HepG2 (cell line): ENCODE measurements around the gene SLC6A8. TPM values are rescaled to one million over a fixed set of nuclear protein-coding genes. Genes with fewer than 3 reads are reported as not detected.

Source experiments
- ATAD3A ChIP-seq: sonication (generic); formaldehyde crosslinking; IDR thresholded peaks from 2 replicates; pipeline ENCODE4 v1.4.0; 2020; ENCODE audit warnings: missing genetic modification reagents
- ATF1 ChIP-seq: IDR thresholded peaks from 2 replicates; pipeline ENCODE4 v1.6.1; 2016; ENCODE audit warnings: mild to moderate bottlenecking, control low read depth
- ATRX ChIP-seq: sonication (generic); formaldehyde crosslinking; IDR thresholded peaks from 2 replicates; pipeline ENCODE4 v1.4.0; 2020; ENCODE audit warnings: missing genetic modification reagents, borderline replicate concordance
- CREB1 ChIP-seq, 2 experiments: fragments of 450-650 bp in 1 of 2; IDR thresholded peaks; 2 replicates each; pipeline ENCODE4 v1.6.1; 2016 to 2017; ENCODE audit warnings: control low read depth in 1 of 2, mild to moderate bottlenecking in 1 of 2, missing compliant biosample characterization in 1 of 2, missing genetic modification characterization in 1 of 2
- FOXO1 ChIP-seq: sonication (generic); formaldehyde crosslinking; IDR thresholded peaks from 2 replicates; pipeline ENCODE4 v1.4.0; 2020; ENCODE audit warnings: missing genetic modification reagents
- ISX ChIP-seq: sonication (generic); formaldehyde crosslinking; conservative IDR thresholded peaks from 2 replicates; pipeline ENCODE4 v1.5.0; 2020; ENCODE audit warnings: missing genetic modification reagents
- JUND ChIP-seq: sonication (generic); formaldehyde crosslinking; IDR thresholded peaks from 2 replicates; pipeline ENCODE4 v1.8.0; 2022; ENCODE audit warnings: mild to moderate bottlenecking, missing genetic modification reagents
- MEF2D ChIP-seq: sonication (generic); formaldehyde crosslinking; IDR thresholded peaks from 2 replicates; pipeline ENCODE4 v1.5.1; 2020; ENCODE audit warnings: mild to moderate bottlenecking, missing genetic modification reagents
- NAIF1 ChIP-seq: sonication (generic); formaldehyde crosslinking; IDR thresholded peaks from 2 replicates; pipeline ENCODE4 v1.5.0; 2020; ENCODE audit warnings: mild to moderate bottlenecking, missing genetic modification reagents, borderline replicate concordance
- POLR2A ChIP-seq, 2 experiments: IDR thresholded peaks; 2 replicates each; pipeline ENCODE4 v1.6.1; 2011; ENCODE audit warnings: low read depth in 2 of 2, low read length in 2 of 2, mild to moderate bottlenecking in 1 of 2, moderate library complexity in 1 of 2; ENCODE audit not compliant: insufficient read depth in 1 of 2
- ZNF136 ChIP-seq: sonication (generic); formaldehyde crosslinking; IDR thresholded peaks from 2 replicates; pipeline ENCODE4 v1.8.1; 2022; ENCODE audit warnings: low read depth, mild to moderate bottlenecking, moderate library complexity, missing genetic modification reagents
- ZNF20 ChIP-seq: sonication (generic); formaldehyde crosslinking; IDR thresholded peaks from 2 replicates; pipeline ENCODE4 v1.4.0; 2020; ENCODE audit warnings: mild to moderate bottlenecking, moderate library complexity, missing genetic modification reagents
- ZNF205 ChIP-seq: IDR thresholded peaks from 2 replicates; pipeline ENCODE4 v1.6.1; 2018; ENCODE audit warnings: missing biosample characterization, missing genetic modification reagents
- ZNF501 ChIP-seq: sonication (generic); formaldehyde crosslinking; IDR thresholded peaks from 2 replicates; pipeline ENCODE4 v1.5.1; 2020; ENCODE audit warnings: mild to moderate bottlenecking, moderate library complexity, missing genetic modification reagents
- ZNF549 ChIP-seq: sonication (generic); formaldehyde crosslinking; IDR thresholded peaks from 2 replicates; pipeline ENCODE4 v1.5.0; 2020; ENCODE audit warnings: missing genetic modification reagents
- ZNF720 ChIP-seq: sonication (generic); formaldehyde crosslinking; IDR thresholded peaks from 2 replicates; pipeline ENCODE4 v1.4.0; 2020; ENCODE audit warnings: missing genetic modification reagents
- polyA plus RNA-seq, 8 experiments: library from polyadenylated mRNA; depleted of rRNA in 3 of 8; stranded (reverse) in 7 of 8; unstranded in 1 of 8; fragments of >200 nt; fragmentation: Illumina TruSeq in 4 of 8; extraction: Trizol in 4 of 8; gene quantifications; 2 replicates each; pipeline versions ENCODE4 v1.2.1 to v1.2.3, GENCODE V29; 2011 to 2016; ENCODE audit warnings: low read depth in 4 of 8, missing spikeins in 1 of 8, mixed read lengths in 1 of 8; ENCODE audit not compliant: insufficient read depth in 1 of 8
- total RNA-seq, 5 experiments: library from RNA; depleted of rRNA; stranded (reverse); fragments of >200 nt; fragmentation: Illumina TruSeq; extraction: Trizol; gene quantifications; 2 replicates each; pipeline ENCODE4 v1.2.3, GENCODE V29; 2016; ENCODE audit warnings: low read depth in 1 of 5
- TF ChIP-seq, protein P1 (sequence below): sonication (generic); formaldehyde crosslinking; IDR thresholded peaks from 2 replicates; pipeline ENCODE4 v1.5.0; 2020; ENCODE audit warnings: mild to moderate bottlenecking, missing genetic modification reagents
- TF ChIP-seq, protein P2 (sequence below): sonication (generic); formaldehyde crosslinking; IDR thresholded peaks from 2 replicates; pipeline ENCODE4 v1.5.1; 2020; ENCODE audit warnings: missing genetic modification reagents, mild to moderate bottlenecking, borderline replicate concordance
- TF ChIP-seq, protein P3 (sequence below): IDR thresholded peaks from 2 replicates; pipeline ENCODE4 v1.6.1; 2016
- TF ChIP-seq, protein P4 (sequence below): IDR thresholded peaks from 2 replicates; pipeline ENCODE4 v1.6.1; 2012; ENCODE audit warnings: low read depth, low read length, improper control_type of control experiment
- TF ChIP-seq, protein P5 (sequence below): sonication (generic); formaldehyde crosslinking; IDR thresholded peaks from 2 replicates; pipeline ENCODE4 v1.5.1; 2020; ENCODE audit warnings: missing genetic modification reagents, mild to moderate bottlenecking, borderline replicate concordance

The SLC6A8 gene
- total and polyA plus RNA-seq, 2 of the 13 experiments (the other 11 are each of a cell fraction or from before 2014, with no cell fraction given), result 13.9 to 176 TPM

DNA sequence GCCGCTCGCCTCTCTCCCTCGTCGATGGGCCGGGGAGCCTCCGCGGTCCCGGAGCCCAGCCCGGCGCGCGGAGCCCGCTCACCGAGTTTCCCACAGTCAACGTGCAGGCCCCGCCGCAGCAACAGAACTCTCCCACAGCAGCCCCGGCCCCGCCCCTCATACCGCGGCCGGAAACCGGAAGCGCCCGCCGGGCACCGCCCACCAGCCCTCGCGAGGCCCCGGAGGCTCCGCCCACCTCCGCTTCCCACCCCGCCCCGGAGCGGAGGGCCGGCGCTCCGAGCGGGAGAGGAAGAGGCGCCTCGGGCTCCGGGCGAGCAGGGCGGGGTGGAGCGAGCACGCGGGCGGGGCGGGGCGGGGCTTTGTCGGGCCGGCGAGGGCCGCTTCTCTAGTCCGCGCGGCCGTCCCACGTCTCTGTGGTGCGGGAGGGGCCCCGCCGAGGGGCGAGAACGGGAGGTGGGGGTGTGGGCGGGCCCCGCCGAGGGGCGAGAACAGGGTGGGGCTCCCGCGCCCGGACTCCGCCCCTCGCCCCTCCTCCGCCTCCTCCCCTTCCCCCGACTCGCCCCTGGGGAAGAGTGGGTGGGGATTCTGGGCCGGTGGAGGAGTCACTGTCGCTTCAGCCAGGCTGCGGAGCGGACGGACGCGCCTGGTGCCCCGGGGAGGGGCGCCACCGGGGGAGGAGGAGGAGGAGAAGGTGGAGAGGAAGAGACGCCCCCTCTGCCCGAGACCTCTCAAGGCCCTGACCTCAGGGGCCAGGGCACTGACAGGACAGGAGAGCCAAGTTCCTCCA lies 36.7 kb downstream of the SLC6A8 start, which contains the start of the genes ABCD1 and BCAP31 (continued):
- TF ChIP-seq, protein P1, sequence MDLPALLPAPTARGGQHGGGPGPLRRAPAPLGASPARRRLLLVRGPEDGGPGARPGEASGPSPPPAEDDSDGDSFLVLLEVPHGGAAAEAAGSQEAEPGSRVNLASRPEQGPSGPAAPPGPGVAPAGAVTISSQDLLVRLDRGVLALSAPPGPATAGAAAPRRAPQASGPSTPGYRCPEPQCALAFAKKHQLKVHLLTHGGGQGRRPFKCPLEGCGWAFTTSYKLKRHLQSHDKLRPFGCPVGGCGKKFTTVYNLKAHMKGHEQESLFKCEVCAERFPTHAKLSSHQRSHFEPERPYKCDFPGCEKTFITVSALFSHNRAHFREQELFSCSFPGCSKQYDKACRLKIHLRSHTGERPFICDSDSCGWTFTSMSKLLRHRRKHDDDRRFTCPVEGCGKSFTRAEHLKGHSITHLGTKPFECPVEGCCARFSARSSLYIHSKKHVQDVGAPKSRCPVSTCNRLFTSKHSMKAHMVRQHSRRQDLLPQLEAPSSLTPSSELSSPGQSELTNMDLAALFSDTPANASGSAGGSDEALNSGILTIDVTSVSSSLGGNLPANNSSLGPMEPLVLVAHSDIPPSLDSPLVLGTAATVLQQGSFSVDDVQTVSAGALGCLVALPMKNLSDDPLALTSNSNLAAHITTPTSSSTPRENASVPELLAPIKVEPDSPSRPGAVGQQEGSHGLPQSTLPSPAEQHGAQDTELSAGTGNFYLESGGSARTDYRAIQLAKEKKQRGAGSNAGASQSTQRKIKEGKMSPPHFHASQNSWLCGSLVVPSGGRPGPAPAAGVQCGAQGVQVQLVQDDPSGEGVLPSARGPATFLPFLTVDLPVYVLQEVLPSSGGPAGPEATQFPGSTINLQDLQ, result no peak
- TF ChIP-seq ATAD3A (CRISPR knock-in tag) (no peak), ZNF549 (CRISPR knock-in tag) (no peak), CREB1 (IDR thresholded peaks at IDR 0.05) (no peak), CREB1 (CRISPR knock-in tag; IDR thresholded peaks at IDR 0.05) (no peak), FOXO1 (no peak), ZNF720 (no peak), POLR2A (IDR thresholded peaks at IDR 0.05; ENCODE audit: insufficient read depth in 1 of 2, low read depth in 2 of 2, low read length in 2 of 2) (peak in 1 of 2 experiments; percentile 94; a peak in 2 of 4 replicates), ATRX (CRISPR knock-in tag) (no peak), ATF1 (CRISPR knock-in tag) (no peak), NAIF1 (CRISPR knock-in tag) (no peak), ISX (CRISPR knock-in tag) (no peak), MEF2D (CRISPR knock-in tag) (no peak), ZNF205 (no peak), JUND (CRISPR knock-in tag) (no peak), ZNF20 (no peak), ZNF501 (CRISPR knock-in tag) (no peak), ZNF136 (CRISPR knock-in tag) (no peak)
- TF ChIP-seq, protein P2, sequence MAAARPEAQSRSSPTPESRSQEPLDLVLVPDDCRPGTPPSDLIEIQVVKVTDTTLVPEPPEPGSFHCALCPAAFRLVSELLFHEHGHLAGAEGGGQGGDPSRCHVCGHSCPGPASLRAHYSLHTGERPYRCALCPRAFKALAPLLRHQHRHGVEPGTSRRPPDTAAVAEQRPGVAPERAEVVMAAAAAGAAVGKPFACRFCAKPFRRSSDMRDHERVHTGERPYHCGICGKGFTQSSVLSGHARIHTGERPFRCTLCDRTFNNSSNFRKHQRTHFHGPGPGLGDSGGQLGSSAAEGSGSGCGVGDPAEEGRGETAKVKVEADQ, result no peak
- TF ChIP-seq, protein P3, sequence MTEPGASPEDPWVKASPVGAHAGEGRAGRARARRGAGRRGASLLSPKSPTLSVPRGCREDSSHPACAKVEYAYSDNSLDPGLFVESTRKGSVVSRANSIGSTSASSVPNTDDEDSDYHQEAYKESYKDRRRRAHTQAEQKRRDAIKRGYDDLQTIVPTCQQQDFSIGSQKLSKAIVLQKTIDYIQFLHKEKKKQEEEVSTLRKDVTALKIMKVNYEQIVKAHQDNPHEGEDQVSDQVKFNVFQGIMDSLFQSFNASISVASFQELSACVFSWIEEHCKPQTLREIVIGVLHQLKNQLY (CRISPR knock-in tag), result no peak
- TF ChIP-seq, protein P4, sequence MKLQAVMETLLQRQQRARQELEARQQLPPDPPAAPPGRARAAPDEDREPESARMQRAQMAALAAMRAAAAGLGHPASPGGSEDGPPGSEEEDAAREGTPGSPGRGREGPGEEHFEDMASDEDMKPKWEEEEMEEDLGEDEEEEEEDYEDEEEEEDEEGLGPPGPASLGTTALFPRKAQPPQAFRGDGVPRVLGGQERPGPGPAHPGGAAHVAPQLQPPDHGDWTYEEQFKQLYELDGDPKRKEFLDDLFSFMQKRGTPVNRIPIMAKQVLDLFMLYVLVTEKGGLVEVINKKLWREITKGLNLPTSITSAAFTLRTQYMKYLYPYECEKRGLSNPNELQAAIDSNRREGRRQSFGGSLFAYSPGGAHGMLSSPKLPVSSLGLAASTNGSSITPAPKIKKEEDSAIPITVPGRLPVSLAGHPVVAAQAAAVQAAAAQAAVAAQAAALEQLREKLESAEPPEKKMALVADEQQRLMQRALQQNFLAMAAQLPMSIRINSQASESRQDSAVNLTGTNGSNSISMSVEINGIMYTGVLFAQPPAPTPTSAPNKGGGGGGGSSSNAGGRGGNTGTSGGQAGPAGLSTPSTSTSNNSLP, result no peak
- TF ChIP-seq, protein P5, sequence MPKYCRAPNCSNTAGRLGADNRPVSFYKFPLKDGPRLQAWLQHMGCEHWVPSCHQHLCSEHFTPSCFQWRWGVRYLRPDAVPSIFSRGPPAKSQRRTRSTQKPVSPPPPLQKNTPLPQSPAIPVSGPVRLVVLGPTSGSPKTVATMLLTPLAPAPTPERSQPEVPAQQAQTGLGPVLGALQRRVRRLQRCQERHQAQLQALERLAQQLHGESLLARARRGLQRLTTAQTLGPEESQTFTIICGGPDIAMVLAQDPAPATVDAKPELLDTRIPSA, result no peak
